ENCODE measurements around the gene TANGO2.

TANGO2 gene

GRCh38 chr22:19983741-19984140 is 37.2 kb upstream of the TANGO2 start:
- no peak for DNase-seq (ENCODE audit: low spot score)

- no peak for DNase-seq (ENCODE audit: low spot score)
Measured at GRCh38 chr22:19984201-19984753, 36.6 kb upstream of the TANGO2 start.

- no peak for DNase-seq (ENCODE audit: low spot score)
Measured at GRCh38 chr22:19984851-19985811, 35.8 kb upstream of the TANGO2 start.

GRCh38 chr22:19986011-19986409 is 34.9 kb upstream of the TANGO2 start:
- DNase-seq (ENCODE audit: low spot score) = no peak

GRCh38 chr22:19986410-19987341 is 34.2 kb upstream of the TANGO2 start:
- peak; percentile 92 for DNase-seq (ENCODE audit: low spot score)

- no peak for DNase-seq (ENCODE audit: low spot score)
Measured at GRCh38 chr22:19987394-19988306, 33.3 kb upstream of the TANGO2 start.

GRCh38 chr22:19988331-19988808 is 32.5 kb upstream of the TANGO2 start:
- DNase-seq (ENCODE audit: low spot score) = no peak

GRCh38 chr22:19988965-19989724 is 31.8 kb upstream of the TANGO2 start:
- no peak for DNase-seq (ENCODE audit: low spot score)

GRCh38 chr22:19989725-19990067 is 31.2 kb upstream of the TANGO2 start:
- DNase-seq (ENCODE audit: low spot score) = no peak

- no peak for DNase-seq (ENCODE audit: low spot score)
Measured at GRCh38 chr22:19990188-19990587, 30.7 kb upstream of the TANGO2 start.

- no peak for DNase-seq (ENCODE audit: low spot score)
Measured at GRCh38 chr22:19990609-19991394, 30.1 kb upstream of the TANGO2 start.

- DNase-seq (ENCODE audit: low spot score) = no peak
Measured at GRCh38 chr22:19991395-19991644, 29.6 kb upstream of the TANGO2 start.

GRCh38 chr22:19991645-19992451 is 29.1 kb upstream of the TANGO2 start:
- no peak for DNase-seq (ENCODE audit: low spot score)

- DNase-seq (ENCODE audit: low spot score) = no peak
Measured at GRCh38 chr22:19992481-19992911, 28.4 kb upstream of the TANGO2 start.

- no peak for DNase-seq (ENCODE audit: low spot score)
Measured at GRCh38 chr22:19992921-19993355, 28.0 kb upstream of the TANGO2 start.

- DNase-seq (ENCODE audit: low spot score) = no peak
Measured at GRCh38 chr22:19993926-19994325, 27.0 kb upstream of the TANGO2 start.

GRCh38 chr22:19994851-19995610 is 25.9 kb upstream of the TANGO2 start:
- no peak for DNase-seq (ENCODE audit: low spot score)

GRCh38 chr22:19995611-19996339 is 25.1 kb upstream of the TANGO2 start:
- no peak for DNase-seq (ENCODE audit: low spot score)

Measured in ecto neural progenitor cell (in vitro differentiated cells).